H1 (cell line): ENCODE results near the gene FBXO47. TPM values are rescaled to one million over a fixed set of nuclear protein-coding genes. Genes with fewer than 3 reads are reported as not detected.

Experiments used
- CTCF ChIA-PET: fragments of 300-600 bp; sonication (Branson Sonifier 250); formaldehyde crosslinking; loops from one replicate; lab custom pipeline; 2021; ENCODE audit not compliant: partially characterized antibody; lab: Charles Lee
- POLR2A ChIA-PET: fragments of 300-600 bp; sonication (Branson Sonifier 250); formaldehyde crosslinking; loops from one replicate; lab custom pipeline; 2021; ENCODE audit warnings: inconsistent platforms; ENCODE audit not compliant: partially characterized antibody; lab: Charles Lee
- DNase-seq, 2 experiments: peaks; one replicate each; pipeline versions ENCODE4 v3.0.0 to v3.0.0-alpha.2; 2010 to 2022; ENCODE audit warnings: low spot score in 2 of 2, low read depth in 1 of 2, mixed read lengths in 1 of 2
- FAIRE-seq: peaks from 2 replicates; lab custom pipeline; 2011; peaks lifted over from hg19 to GRCh38; lab: Jason Lieb, UNC
- H2AFZ ChIP-seq: 2 replicates; pipeline ENCODE4 v1.8.1; 2012; ENCODE audit warnings: low read length, inconsistent platforms
- H2AK5ac ChIP-seq: 2 replicates; pipeline ENCODE4 v1.6.1; 2013; ENCODE audit warnings: low read depth, low read length
- H2BK120ac ChIP-seq: replicated peaks from 2 replicates; pipeline ENCODE3; 2013; ENCODE audit warnings: low read depth, low read length, inconsistent platforms
- H2BK12ac ChIP-seq: 2 replicates; pipeline ENCODE4 v1.6.1; 2013; ENCODE audit warnings: low read depth, low read length
- H2BK15ac ChIP-seq: 2 replicates; pipeline ENCODE4 v1.6.1; 2013; ENCODE audit warnings: low read length
- H2BK20ac ChIP-seq: 2 replicates; pipeline ENCODE4 v1.6.1; 2013; ENCODE audit warnings: low read length
- H2BK5ac ChIP-seq: 2 replicates; pipeline ENCODE4 v1.6.1; 2013; ENCODE audit warnings: low read depth, low read length
- H3K14ac ChIP-seq: 2 replicates; pipeline ENCODE4 v1.6.1; 2013; ENCODE audit warnings: inconsistent platforms; ENCODE audit not compliant: insufficient read length
- H3K18ac ChIP-seq: 2 replicates; pipeline ENCODE4 v1.6.1; 2013; ENCODE audit warnings: low read length; ENCODE audit errors: extremely low read depth
- H3K23ac ChIP-seq: 2 replicates; pipeline ENCODE4 v1.6.1; 2013; ENCODE audit warnings: inconsistent platforms; ENCODE audit not compliant: insufficient read length
- H3K23me2 ChIP-seq: 2 replicates; pipeline ENCODE4 v1.6.1; 2013; ENCODE audit warnings: low read depth, low read length
- H3K27ac ChIP-seq: 2 replicates; pipeline ENCODE4 v1.6.1; 2011; ENCODE audit warnings: low read depth, low read length, inconsistent platforms
- H3K27me3 ChIP-seq, 4 experiments: replicated peaks in 1 of 4; 1 replicate in 1 of 4; 2 replicates in 3 of 4; pipeline versions ENCODE4 v1.6.1 to v1.8.1; 2011 to 2013; ENCODE audit warnings: low read length in 3 of 4, mild to moderate bottlenecking in 3 of 4, inconsistent platforms in 2 of 4, mixed read lengths in 2 of 4, moderate library complexity in 1 of 4; ENCODE audit not compliant: control insufficient read depth in 3 of 4, insufficient read depth in 3 of 4; ENCODE audit errors: extremely low read depth in 1 of 4
- H3K36me3 ChIP-seq, 4 experiments: 2 replicates each; pipeline versions ENCODE4 v1.6.1 to v1.8.1; 2011 to 2013; ENCODE audit warnings: mild to moderate bottlenecking in 4 of 4, low read length in 3 of 4, moderate library complexity in 2 of 4, control low read depth in 1 of 4, inconsistent platforms in 1 of 4; ENCODE audit not compliant: insufficient read depth in 4 of 4, control insufficient read depth in 2 of 4
- H3K4ac ChIP-seq: replicated peaks from 2 replicates; pipeline ENCODE3; 2013; ENCODE audit warnings: low read length, low read depth, mixed read lengths, inconsistent platforms; ENCODE audit not compliant: insufficient read length
- H3K4me1 ChIP-seq, 4 experiments: replicated peaks in 1 of 4; 1 replicate in 1 of 4; 2 replicates in 3 of 4; pipeline versions ENCODE4 v1.6.1 to v1.8.1; 2011 to 2013; ENCODE audit warnings: low read length in 3 of 4, inconsistent platforms in 2 of 4, mixed read lengths in 1 of 4; ENCODE audit not compliant: insufficient read depth in 4 of 4, control insufficient read depth in 3 of 4
- H3K4me2 ChIP-seq, 2 experiments: 2 replicates each; pipeline versions ENCODE4 v1.6.1 to v1.8.1; 2011 to 2013; ENCODE audit warnings: low read depth in 2 of 2, low read length in 2 of 2, control low read depth in 1 of 2, inconsistent platforms in 1 of 2, mild to moderate bottlenecking in 1 of 2; ENCODE audit not compliant: insufficient read depth in 1 of 2
- H3K4me3 ChIP-seq, 4 experiments: fragments of 200-600, 300-600 bp in 1 of 4; sonication (generic), shearing (Covaris generic), sonication (Bioruptor Twin) in 1 of 4; 2 replicates each; pipeline versions ENCODE4 v1.5.1 to v1.8.1; 2011 to 2016; ENCODE audit warnings: low read length in 4 of 4, low read depth in 3 of 4, control low read depth in 2 of 4, inconsistent platforms in 2 of 4, mild to moderate bottlenecking in 2 of 4, mixed read lengths in 1 of 4, moderate library complexity in 1 of 4; ENCODE audit not compliant: insufficient read depth in 2 of 4; ENCODE audit errors: extremely low read depth in 1 of 4
- H3K56ac ChIP-seq: replicated peaks from 2 replicates; pipeline ENCODE3; 2013; ENCODE audit warnings: low read depth, mild to moderate bottlenecking, mixed read lengths, low read length, inconsistent platforms; ENCODE audit not compliant: insufficient read length
- H3K79me1 ChIP-seq: 2 replicates; pipeline ENCODE4 v1.6.1; 2013; ENCODE audit warnings: low read depth, low read length, control low read depth
- H3K79me2 ChIP-seq, 2 experiments: 2 replicates each; pipeline versions ENCODE4 v1.6.1 to v1.8.1; 2012 to 2013; ENCODE audit warnings: low read length in 2 of 2, mild to moderate bottlenecking in 2 of 2, inconsistent platforms in 1 of 2; ENCODE audit not compliant: insufficient read depth in 2 of 2, control insufficient read depth in 1 of 2
- H3K9ac ChIP-seq, 4 experiments: replicated peaks in 1 of 4; 1 replicate in 1 of 4; 2 replicates in 3 of 4; pipeline versions ENCODE4 v1.6.1 to v1.8.1; 2011 to 2013; ENCODE audit warnings: low read depth in 3 of 4, low read length in 3 of 4, control low read depth in 2 of 4, mild to moderate bottlenecking in 2 of 4, moderate library complexity in 2 of 4, inconsistent platforms in 1 of 4; ENCODE audit errors: extremely low read depth in 1 of 4
- H3K9me3 ChIP-seq, 2 experiments: 2 replicates each; pipeline versions ENCODE4 v1.6.1 to v1.8.1; 2012 to 2013; ENCODE audit warnings: mild to moderate bottlenecking in 2 of 2, moderate library complexity in 2 of 2, control low read depth in 1 of 2, inconsistent platforms in 1 of 2, low read depth in 1 of 2, low read length in 1 of 2, mixed read lengths in 1 of 2; ENCODE audit not compliant: insufficient read depth in 2 of 2
- H4K20me1 ChIP-seq, 2 experiments: replicated peaks in 1 of 2; 2 replicates each; pipeline versions ENCODE3 to v1.8.1; 2011 to 2013; ENCODE audit warnings: inconsistent platforms in 2 of 2, low read length in 2 of 2, mild to moderate bottlenecking in 1 of 2; ENCODE audit not compliant: insufficient read depth in 2 of 2, control insufficient read depth in 1 of 2
- H4K5ac ChIP-seq: 2 replicates; pipeline ENCODE4 v1.6.1; 2013; ENCODE audit warnings: low read length, low read depth, mixed read lengths, inconsistent platforms; ENCODE audit not compliant: insufficient read length
- H4K8ac ChIP-seq: 2 replicates; pipeline ENCODE4 v1.8.0; 2013; ENCODE audit warnings: mild to moderate bottlenecking, moderate library complexity, low read length, inconsistent platforms; ENCODE audit not compliant: insufficient read depth; ENCODE audit errors: extremely low read depth
- H4K91ac ChIP-seq: replicated peaks from 2 replicates; pipeline ENCODE3; 2013; ENCODE audit warnings: low read length, mixed read lengths, inconsistent platforms; ENCODE audit not compliant: insufficient read length
- ATF3 ChIP-seq: IDR thresholded peaks from 2 replicates; pipeline ENCODE4 v1.6.1; 2011; ENCODE audit warnings: low read depth, mild to moderate bottlenecking, low read length; ENCODE audit not compliant: insufficient read depth
- BRCA1 ChIP-seq: IDR thresholded peaks from 2 replicates; pipeline ENCODE4 v1.6.1; 2012; ENCODE audit warnings: low read depth, low read length, improper control_type of control experiment
- CBX8 ChIP-seq: fragments of 300-800, 300-1000 bp; sonication (generic); IDR thresholded peaks from 2 replicates; pipeline ENCODE4 v1.7.1; 2016; ENCODE audit warnings: low read depth, low read length, borderline replicate concordance
- CREB1 ChIP-seq: IDR thresholded peaks from 2 replicates; pipeline ENCODE4 v1.6.1; 2012; ENCODE audit warnings: inconsistent platforms
- GTF2F1 ChIP-seq: IDR thresholded peaks from 2 replicates; pipeline ENCODE4 v1.6.1; 2012; ENCODE audit warnings: low read depth, low read length, improper control_type of control experiment, borderline replicate concordance
- JUN ChIP-seq: IDR thresholded peaks from 2 replicates; pipeline ENCODE4 v1.6.1; 2011; ENCODE audit warnings: low read depth, mild to moderate bottlenecking, improper control_type of control experiment, low read length
- KDM5A ChIP-seq: fragments of 200-600 bp; IDR thresholded peaks from 2 replicates; pipeline ENCODE4 v1.7.1; 2012; ENCODE audit warnings: mild to moderate bottlenecking, low read length, inconsistent platforms, mixed read lengths
- POU5F1 ChIP-seq: IDR thresholded peaks from 2 replicates; pipeline ENCODE4 v1.6.1; 2011; ENCODE audit warnings: low read depth, mild to moderate bottlenecking, low read length, moderate library complexity
- RFX5 ChIP-seq: IDR thresholded peaks from 2 replicates; pipeline ENCODE4 v1.6.1; 2011; ENCODE audit warnings: low read depth, low read length, improper control_type of control experiment, borderline replicate concordance
- SAP30 ChIP-seq: fragments of 300-600 bp; sonication (generic); IDR thresholded peaks from 2 replicates; pipeline ENCODE4 v1.7.1; 2012; ENCODE audit warnings: low read length, moderate library complexity, mild to moderate bottlenecking, inconsistent platforms; ENCODE audit not compliant: insufficient read depth, insufficient replicate concordance
- SIN3A ChIP-seq, 2 experiments: IDR thresholded peaks in 1 of 2; conservative IDR thresholded peaks in 1 of 2; 2 replicates each; pipeline ENCODE4 v1.6.1; 2011 to 2012; ENCODE audit warnings: low read length in 2 of 2, improper control_type of control experiment in 1 of 2, low read depth in 1 of 2, mild to moderate bottlenecking in 1 of 2
- SIRT6 ChIP-seq: IDR thresholded peaks from one replicate; pipeline ENCODE4 v1.7.1; 2012; ENCODE audit warnings: low read length, inconsistent platforms
- TBP ChIP-seq: IDR thresholded peaks from 2 replicates; pipeline ENCODE4 v1.6.1; 2011; ENCODE audit warnings: low read depth, low read length, improper control_type of control experiment
- TCF12 ChIP-seq: IDR thresholded peaks from 2 replicates; pipeline ENCODE4 v1.6.1; 2011; ENCODE audit warnings: low read depth, mild to moderate bottlenecking, low read length
- ZNF274 ChIP-seq: IDR thresholded peaks from 2 replicates; pipeline ENCODE4 v1.7.0; 2012; ENCODE audit warnings: low read length, borderline replicate concordance; ENCODE audit errors: extremely low read depth
- WGBS, 2 experiments: shearing (Covaris generic) in 1 of 2; methylation state at CpG; one replicate each; pipeline versions ENCODE4 v1.1.6 to v1.1.7; 2013 to 2015; ENCODE audit warnings: low lambda C conversion rate in 2 of 2, mixed read lengths in 2 of 2, inconsistent platforms in 1 of 2, low coverage in 1 of 2, missing lambda C conversion rate in 1 of 2; ENCODE audit not compliant: insufficient replicate concordance in 2 of 2, insufficient coverage in 1 of 2, insufficient read length in 1 of 2; ENCODE audit errors: extremely low coverage in 1 of 2, missing lambda C conversion rate in 1 of 2; 5-methylcytosine and 5-hydroxymethylcytosine counted together
- polyA plus RNA-seq, 7 experiments: library from polyadenylated mRNA; depleted of rRNA in 3 of 7; stranded (reverse) in 5 of 7; unstranded in 2 of 7; fragments of >200 nt in 5 of 7; fragments of 200-250 nt in 2 of 7; gene quantifications; 1 replicate in 5 of 7; 2 replicates in 1 of 7; 4 replicates in 1 of 7; pipeline versions ENCODE4 v1.2.1 to v1.2.3, GENCODE V29; 2011 to 2013; ENCODE audit warnings: missing spikeins in 2 of 7, mixed read lengths in 2 of 7
- total RNA-seq: library from RNA; stranded (reverse); fragmentation: NEBNext Ultra II Directional; extraction: Animal tissue kit (Norgen Biotek cat#: 25700); gene quantifications from 2 replicates; pipeline ENCODE4 v1.2.1, GENCODE V29; 2021

The FBXO47 gene
- total and polyA plus RNA-seq, 2 of the 8 experiments (the other 6 are each of a cell fraction or from before 2014, with no cell fraction given) = not detected

DNA sequence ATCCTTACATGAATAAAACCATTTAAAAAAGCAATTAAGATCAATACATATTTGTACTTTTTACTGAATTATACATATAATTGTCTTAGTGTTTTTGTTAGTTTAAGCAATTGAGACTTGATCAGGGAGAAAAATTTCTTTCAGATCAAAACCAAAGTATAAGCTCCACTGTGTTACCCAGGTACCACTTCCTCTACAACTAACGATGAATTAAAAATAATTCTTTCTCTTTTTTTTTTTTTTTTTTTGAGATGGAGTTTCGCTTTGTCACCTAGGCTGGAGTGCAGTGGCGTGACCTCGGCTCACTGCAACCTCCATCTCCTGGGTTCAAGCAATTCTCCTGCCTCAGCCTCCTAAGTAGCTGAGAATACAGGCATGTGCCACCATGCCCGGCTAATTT lies 6.8 kb downstream of the FBXO47 start:
- H3K79me2 ChIP-seq = no peaks in the 10 kb centered on the region
- no peak overlapping the region for H2BK120ac ChIP-seq
- H3K4me2 ChIP-seq = no peak overlapping the region
- H3K27ac ChIP-seq = no peak overlapping the region
- H3K9ac ChIP-seq = no peak overlapping the region
- no peak overlapping the region for H3K14ac ChIP-seq
- FAIRE-seq (no peak), DNase-seq (no peak)
- no peak overlapping the region for H4K91ac ChIP-seq
- no peak overlapping the region for H2BK12ac ChIP-seq
- ChIA-PET CTCF (no interaction called here), POLR2A (interaction anchor here (0.7 kb wide), 1 partner anchor 112 kb away, joined by 3 read pairs; no protein-coding TSS in a partner anchor)
- no peaks in the 10 kb centered on the region for H3K36me3 ChIP-seq
- no peak overlapping the region for H2AFZ ChIP-seq
- no peak overlapping the region for H4K5ac ChIP-seq
- H4K20me1 ChIP-seq = no peaks in the 10 kb centered on the region
- no peak overlapping the region for H4K8ac ChIP-seq
- no peaks in the 10 kb centered on the region for H3K9me3 ChIP-seq
- no peak overlapping the region for H3K18ac ChIP-seq
- no peaks in the 10 kb centered on the region for H3K23me2 ChIP-seq
- no peak overlapping the region for H3K56ac ChIP-seq
- no peaks in the 10 kb centered on the region for H3K79me1 ChIP-seq
- H2BK20ac ChIP-seq = no peak overlapping the region
- H3K23ac ChIP-seq = no peak overlapping the region
- H2BK5ac ChIP-seq = no peak overlapping the region
- H3K4ac ChIP-seq = no peak overlapping the region
- 96% methylated on average over 3 of the region's 5 CpGs; no CpG with 5 or more reads in 1 of the 2 experiments for WGBS, 2 experiments
- no peaks in the 10 kb centered on the region for H3K4me1 ChIP-seq
- H3K4me3 ChIP-seq = no peak overlapping the region
- no peak overlapping the region for H2BK15ac ChIP-seq
- H2AK5ac ChIP-seq = no peak overlapping the region
- H3K27me3 ChIP-seq = no peaks in the 10 kb centered on the region
- no peak for TF ChIP-seq JUN
- no peak for TF ChIP-seq GTF2F1
- TF ChIP-seq TCF12 = no peak
- no peak for TF ChIP-seq RFX5
- no peak for TF ChIP-seq SIRT6
- no peak for TF ChIP-seq BRCA1
- TF ChIP-seq ATF3 = no peak
- TF ChIP-seq CBX8 = no peak
- TF ChIP-seq POU5F1 = no peak
- TF ChIP-seq CREB1 = no peak
- TF ChIP-seq TBP = no peak
- TF ChIP-seq SAP30 = no peak
- no peak for TF ChIP-seq ZNF274
- TF ChIP-seq KDM5A = no peak
- no peak for TF ChIP-seq SIN3A (conservative IDR thresholded peaks at IDR 0.05 in 1 of 2, IDR thresholded peaks at IDR 0.05 in 1 of 2; ENCODE audit: low read depth in 1 of 2, low read length in 2 of 2)
